B cell (primary cell): ENCODE data around the gene POU3F4. TPM values are rescaled to one million over a fixed set of nuclear protein-coding genes. Genes with fewer than 3 reads are reported as not detected.

Experiments
- ATAC-seq: fragments of 200-7000 bp; cut with Tn5 transposase; one replicate; pipeline ENCODE4 v1.10.0; 2021; ENCODE audit warnings: low read depth, mild to moderate bottlenecking, moderate number of reproducible peaks, moderate library complexity
- CTCF ChIA-PET: fragments of 350-600 bp; sonication (Branson Sonifier 250); formaldehyde crosslinking; loops from one replicate; lab custom pipeline; 2021; ENCODE audit warnings: antibody characterized with exemption, inconsistent platforms; lab: Charles Lee
- POLR2A ChIA-PET: fragments of 350-600 bp; sonication (Branson Sonifier 250); formaldehyde crosslinking; loops from one replicate; lab custom pipeline; 2021; ENCODE audit warnings: antibody characterized with exemption; lab: Charles Lee
- DNase-seq: peaks from one replicate; pipeline ENCODE4 v3.0.0; 2013
- H2AFZ ChIP-seq: 2 replicates; pipeline ENCODE4 v1.6.1; 2012; ENCODE audit warnings: mild to moderate bottlenecking, low read depth, low read length; ENCODE audit not compliant: insufficient read depth, poor library complexity, severe bottlenecking
- H3K27ac ChIP-seq, 2 donors: 1 replicate in 1 of 2; 2 replicates in 1 of 2; pipeline ENCODE4 v1.5.1; 2012 to 2013; ENCODE audit warnings: low read length in 2 of 2, mild to moderate bottlenecking in 2 of 2, moderate library complexity in 1 of 2
- H3K27me3 ChIP-seq, 4 experiments: fragments of 200-600 bp in 1 of 4; sonication (generic) in 1 of 4; replicated peaks in 1 of 4; 1 replicate in 2 of 4; 2 replicates in 2 of 4; pipeline versions ENCODE4 v1.6.1 to v1.7.0; 2013 to 2016; ENCODE audit warnings: low read length in 3 of 4, mild to moderate bottlenecking in 2 of 4, mixed read lengths in 1 of 4, moderate library complexity in 1 of 4; ENCODE audit not compliant: insufficient read depth in 4 of 4, control insufficient read depth in 3 of 4; ENCODE audit errors: control extremely low read depth in 1 of 4
- H3K36me3 ChIP-seq, 2 experiments: replicated peaks in 1 of 2; 1 replicate in 1 of 2; 2 replicates in 1 of 2; pipeline versions ENCODE4 v1.6.1 to v1.7.1; 2013; ENCODE audit warnings: low read length in 1 of 2; ENCODE audit not compliant: insufficient read depth in 2 of 2, control insufficient read depth in 1 of 2; ENCODE audit errors: control extremely low read depth in 1 of 2, extremely low read depth in 1 of 2
- H3K4me1 ChIP-seq, 2 donors: fragments of 200-600 bp in 1 of 2; sonication (generic) in 1 of 2; 1 replicate in 1 of 2; 2 replicates in 1 of 2; pipeline versions ENCODE4 v1.5.1 to v1.6.1; 2013 to 2017; ENCODE audit warnings: low read length in 2 of 2; ENCODE audit not compliant: control insufficient read depth in 2 of 2, insufficient read depth in 2 of 2
- H3K4me2 ChIP-seq: replicated peaks from 2 replicates; pipeline ENCODE3; 2012; ENCODE audit warnings: mild to moderate bottlenecking, low read depth, low read length; ENCODE audit not compliant: poor library complexity, severe bottlenecking
- H3K4me3 ChIP-seq, 5 experiments: fragments of 200-600 bp in 1 of 5; sonication (generic) in 1 of 5; 1 replicate in 3 of 5; 2 replicates in 2 of 5; pipeline versions ENCODE4 v1.5.1 to v1.7.0; 2011 to 2016; ENCODE audit warnings: low read length in 4 of 5, mild to moderate bottlenecking in 4 of 5, low read depth in 2 of 5, control low read depth in 1 of 5, moderate library complexity in 1 of 5; ENCODE audit not compliant: insufficient read depth in 1 of 5; ENCODE audit errors: control extremely low read depth in 1 of 5, extremely low read depth in 1 of 5
- H3K79me2 ChIP-seq: fragments of 200-600 bp; sonication (generic); one replicate; pipeline ENCODE4 v1.6.0; 2016; ENCODE audit warnings: low read length; ENCODE audit not compliant: control insufficient read depth, insufficient read depth
- H3K9ac ChIP-seq: fragments of 200-600 bp; sonication (generic); 2 replicates; pipeline ENCODE4 v1.6.1; 2017; ENCODE audit warnings: mild to moderate bottlenecking, low read length, moderate library complexity
- H3K9me3 ChIP-seq, 3 donors: one replicate each; pipeline versions ENCODE4 v1.6.1 to v1.7.1; 2013; ENCODE audit warnings: low read length in 2 of 3; ENCODE audit not compliant: control insufficient read depth in 2 of 3, insufficient read depth in 1 of 3; ENCODE audit errors: control extremely low read depth in 1 of 3
- H4K20me1 ChIP-seq: 2 replicates; pipeline ENCODE4 v1.6.0; 2012; ENCODE audit warnings: mild to moderate bottlenecking, low read length; ENCODE audit not compliant: insufficient read depth, control insufficient read depth, poor library complexity, severe bottlenecking
- H3K27ac Mint-ChIP-seq: one replicate; pipeline ENCODE4 v1.8.0; 2021; ENCODE audit warnings: mixed read lengths
- H3K27me3 Mint-ChIP-seq: one replicate; pipeline ENCODE4 v1.8.0; 2021; ENCODE audit warnings: mixed read lengths
- H3K4me1 Mint-ChIP-seq: one replicate; pipeline ENCODE4 v1.8.0; 2021; ENCODE audit warnings: mixed read lengths
- H3K4me3 Mint-ChIP-seq: one replicate; pipeline ENCODE4 v1.8.0; 2021; ENCODE audit warnings: mixed read lengths
- H3K9me3 Mint-ChIP-seq: one replicate; pipeline ENCODE4 v1.8.0; 2022; ENCODE audit warnings: mixed read lengths; ENCODE audit not compliant: insufficient read depth
- CTCF ChIP-seq: fragments of 200-600 bp; IDR thresholded peaks from one replicate; pipeline ENCODE4 v1.8.0; 2022; ENCODE audit warnings: antibody characterized with exemption, mild to moderate bottlenecking
- EZH2 ChIP-seq: IDR thresholded peaks from 2 replicates; pipeline ENCODE4 v1.6.1; 2012; ENCODE audit warnings: borderline replicate concordance, low read depth, mild to moderate bottlenecking, moderate library complexity, low read length; ENCODE audit not compliant: insufficient read depth, poor library complexity, severe bottlenecking
- WGBS: methylation state at CpG from one replicate; pipeline ENCODE4 v1.1.5; 2013; ENCODE audit warnings: missing lambda C conversion rate; ENCODE audit not compliant: insufficient coverage; 5-methylcytosine and 5-hydroxymethylcytosine counted together
- intact Hi-C: fragments of 100-400 bp; cut with micrococcal nuclease; formaldehyde crosslinking; loops from one replicate; pipeline ENCODE4 v1.10.0; 2022
- polyA plus RNA-seq: library from polyadenylated mRNA; depleted of rRNA; stranded (reverse); fragments of >200 nt; gene quantifications from 2 replicates; pipeline ENCODE4 v1.2.3, GENCODE V29; 2012
- total RNA-seq, 2 donors: library from RNA; stranded (reverse); fragments of 120-200 nt in 1 of 2; gene quantifications; 1 replicate in 1 of 2; 2 replicates in 1 of 2; pipeline versions ENCODE4 v1.2.3 to v1.2.4, GENCODE V29; 2013 to 2022

POU3F4 gene
- total and polyA plus RNA-seq, 2 donors (not counting 1 experiment from before 2014, with no cell fraction given) = not detected

- peaks cover 0 to 18% (median 6%) of the 10 kb centered on the region in 4 experiments for H3K27me3 ChIP-seq
- POLR2A ChIA-PET = no interaction called here
- Mint-ChIP-seq H3K27ac (no peak overlapping the region), H3K4me1 (no peaks in the 10 kb centered on the region), H3K4me3 (no peak overlapping the region), H3K9me3 (no peaks in the 10 kb centered on the region), H3K27me3 (peaks cover 30% of the 10 kb centered on the region)
- no peak for TF ChIP-seq EZH2
- TF ChIP-seq CTCF = no peak
- DNase-seq (no peak), ATAC-seq (no peak)
- H3K27ac ChIP-seq = no peak overlapping the region
- no peaks in the 10 kb centered on the region for H4K20me1 ChIP-seq
- H3K9me3 ChIP-seq = peaks cover 0 to 2% (median 0%) of the 10 kb centered on the region in 3 donors
- H3K36me3 ChIP-seq = no peaks in the 10 kb centered on the region
- no peak overlapping the region for H3K4me2 ChIP-seq
- H3K4me1 ChIP-seq = no peaks in the 10 kb centered on the region
- H3K4me3 ChIP-seq = no peak overlapping the region
- no peak overlapping the region for H2AFZ ChIP-seq
- WGBS = 9% methylated on average over 8 of the region's 11 CpGs
- CTCF ChIA-PET = no interaction called here
- no peaks in the 10 kb centered on the region for H3K79me2 ChIP-seq
- no peak overlapping the region for H3K9ac ChIP-seq
- intact Hi-C loops = no loop called here
Observed at GRCh38 chrX:83501530-83501929, 6.6 kb upstream of the POU3F4 start.

- Histone ChIP-seq H3K4me3 (no peak overlapping the region), H2AFZ (no peak overlapping the region), H3K9me3 (peaks cover 0 to 17% (median 0%) of the 10 kb centered on the region in 3 donors), H4K20me1 (no peaks in the 10 kb centered on the region), H3K27ac (no peak overlapping the region), H3K79me2 (no peaks in the 10 kb centered on the region), H3K9ac (no peak overlapping the region), H3K27me3 (peaks cover 0 to 33% (median 13%) of the 10 kb centered on the region in 4 experiments), H3K4me1 (peaks cover 0 to 4% of the 10 kb centered on the region in 2 donors), H3K36me3 (no peaks in the 10 kb centered on the region), H3K4me2 (no peak overlapping the region)
- CTCF ChIA-PET = no interaction called here
- POLR2A ChIA-PET = no interaction called here
- Mint-ChIP-seq H3K9me3 (no peaks in the 10 kb centered on the region), H3K27ac (no peak overlapping the region), H3K4me3 (no peak overlapping the region), H3K27me3 (peaks cover 44% of the 10 kb centered on the region), H3K4me1 (no peaks in the 10 kb centered on the region)
- no peak for DNase-seq
- ATAC-seq = no peak
- intact Hi-C loops = no loop called here
- TF ChIP-seq EZH2 (no peak), CTCF (no peak)
- no CpG with 5 or more reads among the region's 11 CpGs for WGBS
Observed at GRCh38 chrX:83504721-83505479, 3.2 kb upstream of the POU3F4 start.
